DMS79 (cell line): Measurements from ENCODE around the gene LSM14B.
"Not testable (repeated sequence)": the region's sequence is repeated elsewhere in the genome, so short reads cannot be mapped to it uniquely, and the experiment has no call there.

ENCODE experiments used
- DNase-seq: peaks from one replicate; lab custom pipeline; 2025; lab: John Stamatoyannopoulos, UW

LSM14B gene

GRCh38 chr20:62112368-62112767 is 9.9 kb upstream of the LSM14B start:
- no peak for DNase-seq

DNA sequence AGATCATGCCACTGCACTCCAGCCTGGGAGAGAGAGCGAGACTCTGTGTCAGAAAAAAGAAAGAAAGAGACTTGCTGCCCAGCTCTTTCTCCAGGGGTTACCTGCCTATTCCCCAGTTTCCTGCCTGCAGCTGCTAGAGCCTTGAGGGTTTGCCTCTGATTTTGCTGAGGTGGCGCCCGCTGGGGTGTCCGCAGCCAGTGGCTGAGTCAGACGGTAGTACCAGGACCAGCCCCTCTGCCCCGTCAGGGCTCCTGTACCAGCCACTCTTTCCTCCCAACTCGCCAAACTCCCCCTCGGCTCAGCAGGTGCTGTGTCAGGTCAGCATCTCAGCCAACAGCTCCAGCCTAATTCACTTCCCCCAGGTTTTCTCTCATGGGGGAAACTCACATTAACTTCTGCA is 7.4 kb upstream of the LSM14B start:
- DNase-seq = no peak

DNA sequence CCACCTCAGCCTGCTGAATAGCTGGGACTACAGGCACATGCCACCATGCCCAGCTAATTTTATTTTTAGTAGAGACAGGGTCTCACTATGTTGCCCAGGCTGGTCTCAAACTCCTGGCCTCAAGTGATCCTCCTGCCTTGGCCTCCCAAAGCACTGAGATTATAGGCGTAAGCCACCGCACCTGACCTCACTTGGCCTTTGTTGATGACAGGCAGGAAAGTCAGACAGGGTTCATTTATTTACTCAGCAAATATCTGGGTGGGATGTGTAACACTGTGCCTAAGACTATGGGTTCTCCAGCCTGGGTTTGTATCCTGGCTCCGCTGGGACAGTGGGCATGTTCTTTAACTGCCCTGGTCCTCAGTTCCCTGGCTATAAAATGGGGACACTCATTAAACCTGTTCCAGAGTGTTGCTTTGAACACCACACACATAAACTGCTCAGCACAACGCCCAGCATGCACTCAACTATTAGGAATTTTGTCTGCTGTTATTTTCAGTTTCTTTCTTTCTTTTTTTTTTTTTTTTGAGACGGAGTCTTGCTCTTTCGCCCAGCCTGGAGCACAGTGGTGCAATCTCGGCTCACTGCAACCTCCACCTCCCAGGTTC is 6.4 kb upstream of the LSM14B start:
- not testable (repeated sequence) for DNase-seq

DNA sequence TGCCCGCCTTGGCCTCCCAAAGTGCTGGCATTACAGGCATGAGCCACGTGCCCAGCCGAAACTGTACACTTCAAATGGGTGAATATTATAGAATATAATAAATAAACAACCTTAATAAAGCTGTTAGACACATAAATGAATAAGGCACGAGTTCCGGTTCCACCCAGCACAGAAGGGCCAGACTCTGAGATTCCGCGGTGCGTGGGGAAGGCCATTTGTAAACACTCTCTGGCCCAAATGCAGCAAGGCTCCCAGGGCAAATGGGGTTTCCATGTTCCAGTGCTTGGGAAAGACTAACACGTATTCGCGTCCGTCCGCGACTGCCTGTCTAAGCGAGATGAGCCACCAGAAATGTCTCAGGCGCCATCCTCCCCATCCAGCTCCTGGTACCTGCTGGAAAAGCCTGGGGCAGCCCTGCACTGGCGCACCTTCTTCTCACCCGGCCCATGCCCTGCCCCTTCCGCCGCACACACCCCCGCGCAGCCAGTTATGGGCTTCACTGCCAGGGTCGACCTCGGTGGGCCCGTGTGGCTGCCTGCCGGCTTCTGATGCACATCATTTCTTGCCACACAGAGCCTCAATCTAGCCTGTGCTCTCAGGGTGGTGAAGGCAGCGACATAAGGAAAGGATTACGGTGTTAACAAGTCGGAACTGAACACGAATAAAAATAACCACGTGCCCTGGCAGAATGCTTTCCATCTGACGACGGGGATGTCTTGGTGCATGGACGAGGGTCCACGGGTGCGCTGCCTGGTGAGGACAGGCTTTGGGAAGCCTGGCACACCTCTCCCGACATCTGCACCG is 5.5 kb upstream of the LSM14B start:
- no peak for DNase-seq

DNA sequence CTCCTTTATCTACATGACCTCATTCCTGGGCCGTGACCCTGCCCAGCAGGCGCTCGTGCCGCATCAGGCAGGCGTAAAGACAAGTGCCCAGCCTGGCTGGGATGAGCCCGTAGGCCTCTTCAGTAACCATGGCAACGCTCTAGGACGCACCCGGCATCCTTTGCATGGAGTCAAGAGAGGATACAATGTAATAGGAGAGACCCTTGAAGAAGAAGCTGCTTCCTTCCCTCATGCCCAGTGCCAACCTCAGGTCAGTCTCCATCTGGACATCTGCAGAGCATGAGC is 5.0 kb upstream of the LSM14B start:
- peak; percentile 67 for DNase-seq

DNA sequence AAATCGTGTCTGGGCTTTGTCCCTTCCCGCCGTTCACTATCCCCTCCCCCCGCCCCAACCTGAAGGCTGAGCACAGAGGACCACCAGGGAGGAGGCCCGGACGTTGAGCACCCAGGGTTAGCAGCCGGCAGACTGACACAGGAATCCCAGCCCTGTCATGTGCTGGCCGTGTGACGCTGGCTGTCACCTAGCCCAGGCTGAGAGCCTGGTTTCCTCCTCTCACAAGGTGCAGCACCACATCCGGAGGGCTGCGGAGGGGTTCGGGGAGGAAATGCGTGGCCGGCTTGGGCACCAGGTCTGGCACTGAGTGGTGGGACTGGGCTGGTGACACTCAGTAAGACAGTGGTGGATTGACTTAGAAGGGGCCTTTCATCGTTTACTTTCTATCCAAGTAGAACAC is 4.6 kb upstream of the LSM14B start:
- DNase-seq = no peak

DNA sequence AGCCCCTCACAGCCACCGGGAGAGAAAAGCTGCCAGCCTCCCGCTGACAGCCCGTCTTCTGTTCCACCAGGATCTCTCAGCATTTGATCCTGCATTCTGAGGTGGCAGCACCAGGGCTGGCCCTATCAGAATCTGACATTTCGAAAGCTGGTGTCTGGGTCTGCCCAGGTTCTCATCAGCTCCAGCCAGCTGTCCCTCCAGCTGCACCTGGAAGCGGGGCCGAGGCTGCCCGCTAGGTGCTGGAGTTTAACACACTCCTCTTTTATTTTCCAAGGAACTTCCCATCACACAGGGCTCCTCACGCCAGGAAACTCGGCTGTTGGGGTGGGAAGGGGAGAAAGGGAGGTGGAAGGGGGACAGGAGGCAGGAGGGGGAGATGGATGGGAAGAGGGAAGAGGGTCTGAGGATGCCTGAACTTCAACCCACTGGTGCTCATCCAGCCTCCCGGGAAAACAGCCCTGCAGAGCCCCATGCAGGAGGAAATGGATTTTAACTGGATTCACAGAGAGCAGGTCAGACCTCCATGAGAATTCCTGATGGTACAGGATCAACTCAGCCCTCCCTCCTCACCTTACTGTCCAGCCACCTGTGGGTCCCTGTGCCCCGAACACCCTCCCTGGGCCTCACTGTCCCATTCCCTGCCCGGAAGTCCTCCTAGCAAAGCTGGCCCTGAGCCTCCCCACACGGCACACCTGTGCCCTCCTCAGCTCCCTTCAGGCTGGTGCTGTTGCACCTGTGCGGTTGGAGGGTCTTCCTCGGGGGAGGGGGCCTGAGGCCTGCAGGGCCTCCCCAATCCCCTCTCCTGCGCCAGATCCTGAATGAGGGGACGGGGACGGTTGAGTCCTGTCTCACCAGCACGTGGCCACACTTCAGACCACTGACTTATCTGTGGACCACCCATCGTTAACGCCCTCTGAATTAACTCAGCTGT is 3.9 kb upstream of the LSM14B start:
- DNase-seq = no peak

- no peak for DNase-seq
Observed at GRCh38 chr20:62119115-62119514, 3.2 kb upstream of the LSM14B start.

- no peak for DNase-seq
Observed at GRCh38 chr20:62119591-62120364, 2.5 kb upstream of the LSM14B start.

DNA sequence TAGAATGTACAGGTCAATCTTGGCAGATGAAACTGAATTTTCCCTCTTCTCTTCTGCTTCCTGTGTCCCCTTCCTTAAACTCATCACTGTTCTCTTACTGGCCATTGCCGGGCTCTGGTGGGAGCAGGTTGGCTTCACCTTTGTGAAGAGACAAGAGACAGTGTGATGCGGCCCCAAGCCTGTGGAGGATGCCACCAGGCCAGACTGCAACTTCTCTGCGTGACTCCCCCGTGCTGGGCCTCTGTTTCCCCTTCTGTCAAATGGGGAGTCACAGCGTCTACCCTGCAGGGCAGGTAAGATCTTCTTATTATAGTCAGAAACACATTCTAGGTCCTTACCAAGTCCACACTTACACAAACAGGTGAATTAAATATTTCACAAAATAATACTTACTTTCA is 1.9 kb upstream of the LSM14B start:
- no peak for DNase-seq

DNA sequence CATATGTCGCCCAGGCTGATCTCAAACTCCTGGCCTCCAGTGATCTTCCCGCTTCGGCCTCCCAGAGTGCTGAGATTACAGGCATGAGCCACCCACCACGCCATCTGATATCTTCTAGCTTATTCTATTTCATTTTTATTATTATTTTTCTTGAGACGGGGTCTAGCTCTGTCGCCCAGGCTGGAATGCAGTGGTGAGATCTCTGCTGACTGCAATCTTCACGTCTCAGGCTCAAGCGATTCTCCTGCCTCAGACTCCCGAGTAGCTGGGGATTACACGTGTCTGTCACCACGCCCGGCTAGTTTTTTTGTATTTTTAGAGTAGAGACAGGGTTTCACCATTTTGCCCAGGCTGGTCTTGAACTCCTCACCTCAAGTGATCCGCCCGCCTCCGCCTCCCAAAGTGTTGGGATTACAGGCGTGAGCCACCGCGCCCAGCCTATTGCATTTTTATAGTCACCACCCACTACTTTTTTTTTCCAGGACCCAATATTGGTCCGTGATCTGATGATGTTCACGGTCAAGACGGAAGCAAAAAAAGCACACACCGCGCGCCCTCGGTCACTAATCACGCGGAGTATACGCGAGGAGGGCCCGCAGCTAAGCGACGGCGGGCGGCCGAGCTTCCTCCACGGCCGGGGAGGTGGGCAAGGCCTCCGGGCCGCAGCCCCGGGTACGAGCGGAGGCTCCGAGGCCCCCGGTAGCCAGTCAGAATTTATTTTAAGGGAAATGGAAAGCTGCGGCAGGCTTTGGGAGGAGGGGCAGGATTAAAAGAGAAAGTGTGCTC is 1.1 kb upstream of the LSM14B start:
- DNase-seq = no peak

- DNase-seq = no peak
Observed at GRCh38 chr20:62122654-62123449, 577 bp downstream of the LSM14B start.

- DNase-seq = peak; percentile 44
Observed at GRCh38 chr20:62123450-62124118, 1.3 kb downstream of the LSM14B start.

DNA sequence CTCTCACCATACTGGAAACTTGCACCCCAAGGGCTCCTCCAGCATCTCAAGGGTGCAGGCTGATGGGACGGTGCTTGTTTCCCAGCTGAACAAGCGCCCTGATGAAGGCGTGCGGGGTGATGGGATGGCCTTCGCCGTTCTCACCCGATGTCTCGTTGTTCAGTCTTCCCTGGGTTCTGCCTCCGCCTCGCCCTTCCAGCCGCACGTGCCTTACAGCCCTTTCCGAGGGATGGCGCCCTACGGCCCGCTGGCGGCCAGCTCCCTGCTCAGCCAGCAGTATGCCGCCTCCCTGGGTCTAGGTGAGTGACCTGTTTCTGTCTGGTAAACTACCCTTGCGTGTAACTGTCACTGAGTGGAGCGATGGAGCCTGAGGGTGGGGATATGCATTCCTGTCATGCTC is 3.9 kb downstream of the LSM14B start:
- DNase-seq = no peak

DNA sequence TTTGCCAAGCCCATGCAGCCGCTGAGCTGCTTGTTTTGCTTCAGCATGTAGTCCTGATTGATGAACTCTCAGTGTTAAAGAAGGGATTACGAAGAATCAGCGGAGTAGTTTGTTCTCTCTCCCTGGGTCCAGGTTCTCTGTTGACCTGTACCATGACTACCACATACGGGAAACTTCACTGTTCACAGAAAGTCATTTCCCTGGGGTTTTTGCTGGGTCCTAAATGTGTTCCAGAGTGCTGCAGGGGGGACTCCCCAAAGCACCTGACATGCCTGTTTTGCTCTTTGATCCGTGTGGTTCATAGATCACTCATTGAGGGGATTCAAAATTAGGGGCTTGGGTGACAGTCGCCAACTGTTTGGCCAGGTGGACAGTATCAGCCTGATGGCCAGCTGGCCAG is 5.5 kb downstream of the LSM14B start:
- no peak for DNase-seq

GRCh38 chr20:62128502-62128901 is 6.2 kb downstream of the LSM14B start:
- DNase-seq = no peak

DNA sequence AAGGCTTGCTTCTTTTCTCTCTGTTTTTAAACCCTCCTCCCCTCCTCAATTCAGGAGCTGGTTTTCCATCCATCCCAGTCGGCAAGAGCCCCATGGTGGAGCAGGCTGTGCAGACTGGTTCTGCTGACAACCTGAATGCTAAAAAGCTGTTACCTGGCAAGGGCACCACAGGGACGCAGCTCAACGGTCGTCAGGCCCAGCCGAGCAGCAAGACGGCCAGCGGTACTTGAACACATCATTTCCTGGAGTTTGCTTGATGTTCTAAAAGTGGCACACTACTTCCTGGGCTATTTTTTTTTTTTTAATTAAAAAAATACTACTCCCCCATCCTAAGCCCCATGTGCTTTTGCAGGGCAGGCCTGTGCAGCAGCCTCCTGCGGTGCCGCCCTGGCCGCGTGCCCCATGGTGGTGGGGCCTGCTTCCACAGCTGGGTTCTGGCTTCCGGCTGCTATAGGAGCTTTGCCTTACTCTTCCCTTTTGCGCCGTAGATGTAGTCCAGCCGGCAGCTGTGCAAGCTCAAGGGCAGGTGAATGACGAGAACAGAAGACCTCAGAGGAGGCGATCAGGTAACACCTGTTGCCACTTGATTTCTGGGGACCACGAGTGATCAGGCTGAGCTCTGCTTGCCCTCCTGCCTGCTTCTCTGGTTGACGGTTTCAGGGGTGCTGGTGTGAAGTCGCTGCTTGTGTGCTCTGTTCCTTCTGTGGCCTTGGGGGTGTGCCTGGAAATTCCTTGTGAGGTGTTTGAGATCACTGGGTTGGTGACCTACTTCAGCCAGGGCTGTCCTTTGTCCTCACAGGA is 7.7 kb downstream of the LSM14B start:
- no peak for DNase-seq

DNA sequence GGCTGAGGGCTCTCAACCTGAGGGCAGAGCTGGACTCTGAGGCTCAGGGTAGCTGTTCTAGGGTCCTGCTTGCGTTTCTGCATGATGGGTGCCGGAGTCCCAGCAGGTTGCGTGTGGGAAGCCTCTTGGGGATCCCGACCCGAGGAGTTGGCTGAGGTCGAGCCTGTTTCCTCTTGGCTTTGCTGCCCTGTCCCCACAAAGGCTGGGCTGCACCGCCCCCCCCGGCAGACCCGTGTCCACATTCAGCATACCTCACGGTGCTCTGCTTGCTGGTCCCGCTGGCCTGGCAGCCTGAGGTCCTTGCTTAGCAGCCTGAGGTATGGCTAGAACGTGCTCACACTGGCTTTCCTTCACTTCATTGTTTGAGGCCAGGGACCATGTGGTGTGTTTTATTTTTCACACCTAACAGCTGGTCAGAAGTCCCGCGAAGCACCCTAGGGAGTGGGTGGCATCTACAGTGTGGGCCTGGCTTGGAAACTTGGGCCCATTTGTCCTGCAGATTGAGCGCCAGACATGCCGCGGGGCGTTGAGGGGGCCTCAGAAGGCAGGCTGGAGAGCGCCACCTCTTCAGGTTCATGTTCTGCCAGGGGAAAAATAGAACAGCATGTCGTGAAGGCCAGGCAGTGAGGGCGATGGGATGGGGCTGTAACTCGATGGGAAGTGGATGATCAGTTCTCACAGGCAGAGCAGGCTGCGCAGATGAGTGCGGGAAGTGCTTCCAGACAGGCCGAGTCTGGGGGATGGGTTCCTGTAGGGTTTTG is 9.5 kb downstream of the LSM14B start:
- no peak for DNase-seq
